GM23338 (cell line): ENCODE data around the gene C1QTNF1.

Source experiments
- CREB1 ChIP-seq: fragments of 250-450 bp; sonication (Bioruptor Pico); IDR thresholded peaks from 2 replicates; pipeline ENCODE4 v1.5.0; 2020; ENCODE audit warnings: low read depth, mild to moderate bottlenecking, moderate library complexity
- CTCF ChIP-seq, 2 experiments: fragments of 200-600 bp in 1 of 2; sonication (generic) in 1 of 2; conservative IDR thresholded peaks; 2 replicates each; pipeline versions ENCODE4 v1.5.1 to v1.6.1; 2016 to 2017; ENCODE audit warnings: antibody characterized with exemption in 2 of 2, low read depth in 2 of 2, mild to moderate bottlenecking in 2 of 2, moderate library complexity in 1 of 2
- EZH2 ChIP-seq: fragments of 200-600 bp; sonication (generic); IDR thresholded peaks from one replicate; pipeline ENCODE4 v1.8.0; 2017; ENCODE audit warnings: antibody characterized with exemption, mild to moderate bottlenecking, low read depth; ENCODE audit not compliant: unreplicated experiment
- EZH2phosphoT487 ChIP-seq: fragments of 200-600 bp; sonication (generic); IDR thresholded peaks from one replicate; pipeline ENCODE4 v1.8.1; 2018; ENCODE audit warnings: antibody characterized with exemption; ENCODE audit not compliant: unreplicated experiment
- JUNB ChIP-seq: IDR thresholded peaks from one replicate; pipeline ENCODE4 v1.6.1; 2016; ENCODE audit warnings: antibody characterized with exemption; ENCODE audit not compliant: unreplicated experiment
- POLR2AphosphoS5 ChIP-seq: IDR thresholded peaks from 2 replicates; pipeline ENCODE4 v1.6.1; 2016; ENCODE audit warnings: antibody characterized with exemption, low read depth
- REST ChIP-seq: IDR thresholded peaks from one replicate; pipeline ENCODE4 v1.6.1; 2018; ENCODE audit warnings: antibody characterized with exemption; ENCODE audit not compliant: unreplicated experiment

DNA sequence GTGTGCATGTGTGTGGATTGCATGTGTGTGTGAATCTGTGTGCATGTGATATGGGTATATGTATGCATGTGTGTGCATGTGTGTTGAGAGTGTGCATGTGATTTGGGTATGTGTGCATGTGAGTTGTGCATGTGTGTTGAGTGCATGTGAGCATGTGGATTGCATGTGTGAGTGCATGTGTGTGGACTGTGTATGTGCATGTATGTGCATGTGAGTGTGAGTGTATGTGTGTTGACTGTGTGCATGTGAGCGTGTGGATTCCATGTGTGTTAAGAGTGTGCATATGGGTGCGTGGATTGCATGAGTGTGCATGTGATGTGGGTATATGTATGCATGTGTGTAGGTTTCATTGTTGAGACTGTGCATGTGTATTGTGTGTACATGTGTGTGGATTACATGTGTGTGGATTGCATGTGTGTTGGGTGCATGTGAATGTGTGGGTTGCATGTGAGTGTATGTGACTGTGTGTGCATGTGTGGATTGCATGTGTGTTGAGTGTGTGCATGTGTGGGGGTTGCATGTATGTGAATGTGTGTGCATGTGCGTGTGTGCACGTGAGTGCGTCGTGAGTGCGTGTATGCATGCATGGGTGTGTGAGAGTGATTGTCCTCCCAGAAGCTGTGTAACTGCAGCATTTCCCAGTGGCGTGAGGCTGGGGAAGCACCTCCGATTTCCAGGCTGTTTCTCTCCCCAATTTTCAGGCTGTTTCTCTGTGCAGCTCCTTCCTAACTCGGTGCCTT, 19.4 kb downstream of the C1QTNF1 start:
- TF ChIP-seq CTCF (conservative IDR thresholded peaks at IDR 0.05; ENCODE audit: low read depth in 2 of 2), result no peak
- TF ChIP-seq EZH2, result no peak
- no peak for TF ChIP-seq POLR2AphosphoS5
- TF ChIP-seq CREB1 (CRISPR knock-in tag), result no peak
- no peak for TF ChIP-seq REST
- TF ChIP-seq EZH2phosphoT487, result no peak
- TF ChIP-seq JUNB, result no peak
